DND-41 (cell line): ENCODE measurements around the gene OR7D4.

ENCODE experiments used
- CTCF ChIP-seq: IDR thresholded peaks from 2 replicates; pipeline ENCODE4 v1.5.1; 2012; ENCODE audit warnings: borderline replicate concordance, low read length, moderate library complexity, mild to moderate bottlenecking; ENCODE audit not compliant: poor library complexity, severe bottlenecking; ENCODE audit errors: extremely low read depth
- EZH2 ChIP-seq: IDR thresholded peaks from 3 replicates; pipeline ENCODE4 v1.6.1; 2012; ENCODE audit warnings: borderline replicate concordance, low read depth, mild to moderate bottlenecking, moderate library complexity, low read length, inconsistent platforms; ENCODE audit not compliant: severe bottlenecking

GRCh38 chr19:9183000-9183399 lies 36.4 kb downstream of the OR7D4 start:
- no peak for TF ChIP-seq CTCF
- no peak for TF ChIP-seq EZH2
